Measurements from ENCODE around the gene SND1. TPM values are rescaled to one million over a fixed set of nuclear protein-coding genes. Genes with fewer than 3 reads are reported as not detected.
"Not testable (repeated sequence)": the region's sequence is repeated elsewhere in the genome, so short reads cannot be mapped to it uniquely, and the experiment has no call there.

SND1 gene
- total RNA-seq, 1 experiment from 2014 or later = 139 TPM

- intact Hi-C loops (cut with micrococcal nuclease) = no loop called here
- no TSS peak for BruUV-seq (replicated peaks)
- Histone ChIP-seq H3K79me2 (ENCODE audit: low read length) (no peaks in the 10 kb centered on the region), H4K20me1 (ENCODE audit: low read length) (no peaks in the 10 kb centered on the region), H3K27ac (ENCODE audit: low read length) (no peak overlapping the region), H3K9me2 (replicated peaks; ENCODE audit: low read length) (no peaks in the 10 kb centered on the region), H3K27me3 (ENCODE audit: low read length) (no peaks in the 10 kb centered on the region), H3K4me2 (ENCODE audit: low read length) (no peak overlapping the region), H3F3A (ENCODE audit: low read length, unreplicated experiment) (no peaks in the 10 kb centered on the region), H3K9me3 (ENCODE audit: low read length) (no peaks in the 10 kb centered on the region), H3K4me1 (ENCODE audit: insufficient read depth, low read length) (no peaks in the 10 kb centered on the region), H2AFZ (ENCODE audit: low read length) (no peak overlapping the region), H3K4me3 (ENCODE audit: low read length) (no peak overlapping the region), H3K36me3 (ENCODE audit: low read depth, low read length) (no peaks in the 10 kb centered on the region), H3K9ac (ENCODE audit: low read length) (no peak overlapping the region)
- DNase-seq (no peak), ATAC-seq (no peak)
- TF ChIP-seq EZH2phosphoT487 (IDR thresholded peaks at IDR 0.05; ENCODE audit: borderline replicate concordance, low read length) (no peak), CTCF (conservative IDR thresholded peaks at IDR 0.05; ENCODE audit: low read depth, low read length) (no peak)
- ChIA-PET POLR2A (ENCODE audit: unreplicated experiment) (no interaction called here), CTCF (no interaction called here)
Observed at GRCh38 chr7:128108129-128108528, 456.1 kb downstream of the SND1 start.

GRCh38 chr7:128108641-128109423 lies 456.8 kb downstream of the SND1 start:
- no TSS peak for BruUV-seq (replicated peaks)
- intact Hi-C loops (cut with micrococcal nuclease) = no loop called here
- ATAC-seq = no peak

GRCh38 chr7:128109424-128109969 lies 457.5 kb downstream of the SND1 start:
- H3K79me2 ChIP-seq (ENCODE audit: low read length); intact Hi-C loops (cut with micrococcal nuclease); POLR2A ChIA-PET (ENCODE audit: unreplicated experiment); ATAC-seq; H3K36me3 ChIP-seq (ENCODE audit: low read depth, low read length); H3F3A ChIP-seq (ENCODE audit: low read length, unreplicated experiment); H3K4me1 ChIP-seq (ENCODE audit: insufficient read depth, low read length); H3K9me3 ChIP-seq (ENCODE audit: low read length); CTCF ChIA-PET; BruUV-seq (replicated peaks); H3K4me3 ChIP-seq (ENCODE audit: low read length); H3K9me2 ChIP-seq (replicated peaks; ENCODE audit: low read length); DNase-seq; H3K27ac ChIP-seq (ENCODE audit: low read length); H3K27me3 ChIP-seq (ENCODE audit: low read length); H3K4me2 ChIP-seq (ENCODE audit: low read length); H3K9ac ChIP-seq (ENCODE audit: low read length); H2AFZ ChIP-seq (ENCODE audit: low read length); H4K20me1 ChIP-seq (ENCODE audit: low read length): not testable (repeated sequence)

More at GRCh38 chr7:128108641-128109423, 456.8 kb downstream of the SND1 start:
- no peaks in the 10 kb centered on the region for H3K9me2 ChIP-seq (replicated peaks; ENCODE audit: low read length)
- no peaks in the 10 kb centered on the region for H3F3A ChIP-seq (ENCODE audit: low read length, unreplicated experiment)
- no peak overlapping the region for H2AFZ ChIP-seq (ENCODE audit: low read length)
- no peaks in the 10 kb centered on the region for H3K9me3 ChIP-seq (ENCODE audit: low read length)
- H3K36me3 ChIP-seq (ENCODE audit: low read depth, low read length) = no peaks in the 10 kb centered on the region
- no peak overlapping the region for H3K4me3 ChIP-seq (ENCODE audit: low read length)
- DNase-seq = no peak
- CTCF ChIA-PET = no interaction called here
- POLR2A ChIA-PET (ENCODE audit: unreplicated experiment) = no interaction called here
- no peak overlapping the region for H3K4me2 ChIP-seq (ENCODE audit: low read length)
- H3K9ac ChIP-seq (ENCODE audit: low read length) = no peak overlapping the region
- no peaks in the 10 kb centered on the region for H3K4me1 ChIP-seq (ENCODE audit: insufficient read depth, low read length)
- H3K79me2 ChIP-seq (ENCODE audit: low read length) = no peaks in the 10 kb centered on the region
- no peak for TF ChIP-seq CTCF (conservative IDR thresholded peaks at IDR 0.05; ENCODE audit: low read depth, low read length)
- no peaks in the 10 kb centered on the region for H4K20me1 ChIP-seq (ENCODE audit: low read length)
- no peaks in the 10 kb centered on the region for H3K27me3 ChIP-seq (ENCODE audit: low read length)
- no peak overlapping the region for H3K27ac ChIP-seq (ENCODE audit: low read length)

Data from PC-3 (cell line).